HG03280 (cell line): ENCODE results near the gene APLP1.
"Not testable (repeated sequence)": the region's sequence is repeated elsewhere in the genome, so short reads cannot be mapped to it uniquely, and the experiment has no call there.

Experiments used
- ATAC-seq: cut with Tn5 transposase; IDR thresholded peaks from one replicate; pipeline ENCODE4 v1.9.1; 2021; ENCODE audit warnings: mild to moderate bottlenecking, moderate library complexity; ENCODE audit not compliant: unreplicated experiment

Gene APLP1

DNA sequence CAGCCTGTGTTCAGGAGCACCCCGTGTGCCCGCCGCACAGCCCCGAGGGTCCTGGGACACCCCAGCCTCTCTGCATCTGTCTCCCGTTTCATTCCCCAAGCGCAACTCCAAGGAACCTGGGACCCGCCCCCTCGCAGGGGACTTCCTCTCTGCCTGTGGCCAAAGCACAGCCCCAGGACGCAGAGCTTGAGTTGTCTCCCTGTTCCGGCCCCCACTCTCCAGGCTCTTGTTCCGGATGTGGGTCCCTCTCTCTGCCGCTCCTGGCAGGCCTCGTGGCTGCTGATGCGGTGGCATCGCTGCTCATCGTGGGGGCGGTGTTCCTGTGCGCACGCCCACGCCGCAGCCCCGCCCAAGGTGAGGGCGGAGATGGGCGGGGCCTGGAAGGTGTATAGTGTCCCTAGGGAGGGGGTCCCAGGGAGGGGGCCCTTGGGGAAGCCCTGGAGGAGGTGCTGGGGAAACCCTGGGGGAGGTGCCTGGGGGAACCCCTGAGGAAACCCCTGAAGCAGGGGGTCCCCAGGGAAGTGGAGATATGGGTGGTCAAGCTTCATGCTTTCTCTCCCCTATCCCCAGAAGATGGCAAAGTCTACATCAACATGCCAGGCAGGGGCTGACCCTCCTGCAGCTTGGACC is 35.3 kb downstream of the APLP1 start:
- ATAC-seq, result peak; percentile 42

DNA sequence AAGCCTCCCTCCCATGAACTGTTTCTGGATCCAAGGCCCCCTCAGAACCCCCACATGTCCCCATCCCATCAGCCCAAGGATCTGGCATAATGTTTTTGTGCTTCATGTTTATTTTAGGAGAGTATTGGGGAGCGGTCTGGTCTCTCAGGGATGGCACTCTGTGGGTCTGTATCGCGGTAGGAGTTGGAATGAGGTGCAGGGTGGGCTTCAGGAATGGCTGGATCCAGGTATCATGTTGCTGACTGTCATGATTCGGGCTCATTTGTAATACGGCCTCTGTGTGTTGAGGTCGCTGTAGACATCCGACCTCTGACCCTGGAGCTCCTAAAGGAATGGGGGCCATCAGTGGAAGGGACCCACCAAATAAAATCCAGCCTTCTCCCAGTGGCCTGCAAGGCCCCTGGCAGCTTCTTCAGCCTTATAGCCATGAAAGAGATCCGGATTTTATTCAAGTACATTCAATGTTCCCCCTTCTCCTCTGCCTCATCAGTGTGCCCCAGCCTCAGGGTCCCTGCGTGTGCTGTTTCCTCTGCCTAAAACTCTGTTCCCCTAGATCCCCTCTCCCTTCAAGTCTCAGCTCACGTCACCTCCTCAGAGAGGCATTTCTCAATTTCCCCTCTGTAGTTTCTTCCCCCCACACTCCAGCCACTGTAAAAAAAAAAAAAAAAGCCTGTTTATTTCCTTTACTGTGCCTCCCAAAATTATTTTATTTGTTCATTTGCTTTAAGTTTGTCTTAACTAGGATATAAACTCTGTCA is 36.1 kb downstream of the APLP1 start:
- ATAC-seq, result no peak

DNA sequence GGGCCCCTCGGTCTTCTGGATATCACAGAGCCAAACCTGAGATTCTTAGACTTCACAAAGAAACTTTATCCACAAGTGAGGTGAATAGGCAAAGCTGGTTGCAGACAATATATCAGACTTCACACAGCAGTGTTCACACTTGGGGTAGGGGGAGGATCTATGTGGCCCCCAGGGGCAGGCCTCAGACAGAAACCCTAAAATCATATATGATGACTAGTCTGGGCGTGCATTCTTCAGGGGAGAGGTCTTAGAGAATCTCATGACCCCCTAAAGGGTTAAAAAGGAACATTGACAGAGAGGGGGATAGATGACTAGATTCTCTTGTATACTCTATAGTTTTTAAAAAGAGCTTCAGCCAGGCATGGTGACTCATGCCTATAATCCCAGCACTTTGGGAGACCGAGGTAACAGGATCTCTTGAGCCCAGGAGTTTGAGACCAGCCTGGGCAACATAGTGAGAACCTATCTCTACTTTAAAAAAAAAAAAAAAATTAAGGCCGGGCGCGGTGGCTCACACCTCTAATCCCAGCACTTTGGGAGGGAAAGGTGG is 36.9 kb downstream of the APLP1 start:
- ATAC-seq, result no peak

DNA sequence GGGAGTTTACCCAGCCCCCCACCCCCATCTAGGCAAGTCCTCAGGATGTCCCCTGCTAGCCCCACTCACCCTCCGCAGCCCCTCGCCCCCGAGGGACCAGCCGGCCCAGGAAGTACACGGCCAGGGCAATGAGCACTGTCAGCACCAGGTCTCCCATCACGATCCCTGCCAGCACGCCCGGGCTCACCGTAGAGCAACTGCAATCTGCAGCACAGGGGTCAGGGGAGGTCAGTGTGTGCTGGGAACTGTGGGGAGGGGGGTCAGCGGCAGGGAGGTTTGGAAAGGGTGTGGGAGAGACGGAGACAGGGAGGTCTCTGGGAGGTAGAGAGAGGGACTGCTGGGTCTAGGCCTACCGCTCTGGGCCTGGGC is 39.0 kb downstream of the APLP1 start:
- no peak for ATAC-seq

- no peak for ATAC-seq
These were observed 39.7 kb downstream of the APLP1 start, which contains the start of gene TYROBP for GRCh38 chr19:35908010-35908441. TSS of gene TYROBP (minus strand) at chr19:35908295. CDS start at chr19:35908228, 67 bp downstream.

DNA sequence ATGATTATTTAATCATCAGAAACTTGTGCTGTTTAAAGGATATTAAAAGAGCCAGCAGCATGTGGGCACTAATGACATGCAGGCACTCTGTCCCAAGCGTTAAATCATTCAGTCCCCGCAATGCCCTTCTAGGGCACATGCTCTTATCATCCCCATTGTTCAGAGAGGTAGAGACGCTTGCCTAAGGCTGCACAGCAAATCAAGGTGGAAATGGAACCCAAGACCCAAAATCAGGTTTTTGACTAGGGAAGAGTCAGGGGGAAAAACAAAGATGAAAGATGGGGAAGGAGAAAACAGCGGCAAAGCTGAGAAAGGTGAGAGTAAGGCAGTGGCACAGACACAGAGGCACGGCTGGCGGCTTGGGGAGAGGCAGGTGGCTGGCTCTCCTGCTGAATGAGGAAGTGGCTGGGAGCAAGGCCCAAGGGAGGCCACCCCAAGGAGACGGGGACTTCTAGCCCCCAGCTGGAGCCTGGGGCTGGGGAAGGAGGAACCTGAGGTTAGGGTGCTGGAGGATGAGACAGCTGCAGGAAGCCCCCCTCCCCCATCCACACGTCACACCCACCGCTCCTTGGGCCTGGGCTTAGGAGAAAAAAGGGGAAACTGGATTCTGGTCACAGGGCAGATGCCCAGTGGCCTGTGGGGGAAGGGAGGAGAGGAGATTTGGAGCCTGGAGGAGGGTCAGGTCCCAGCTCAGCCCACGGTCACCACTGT is 40.8 kb downstream of the APLP1 start:
- no peak for ATAC-seq

DNA sequence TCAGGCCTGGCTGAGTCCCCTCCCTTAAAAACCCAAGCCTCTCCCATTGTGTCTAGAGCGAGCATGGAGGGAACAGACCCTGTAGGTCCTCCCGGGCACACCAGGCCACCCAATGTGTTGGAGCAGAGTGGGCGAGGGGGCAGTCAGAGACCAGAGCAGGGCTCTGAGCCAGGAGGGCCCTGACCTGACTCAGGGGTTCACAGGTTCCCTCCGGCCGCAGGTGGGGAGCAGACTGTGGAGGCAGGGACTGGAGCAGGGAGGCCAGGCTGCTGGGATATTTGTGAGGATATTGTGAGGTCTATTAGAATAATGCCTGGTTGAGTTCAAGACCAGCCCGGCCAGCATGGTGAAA is 41.3 kb downstream of the APLP1 start:
- no peak for ATAC-seq

DNA sequence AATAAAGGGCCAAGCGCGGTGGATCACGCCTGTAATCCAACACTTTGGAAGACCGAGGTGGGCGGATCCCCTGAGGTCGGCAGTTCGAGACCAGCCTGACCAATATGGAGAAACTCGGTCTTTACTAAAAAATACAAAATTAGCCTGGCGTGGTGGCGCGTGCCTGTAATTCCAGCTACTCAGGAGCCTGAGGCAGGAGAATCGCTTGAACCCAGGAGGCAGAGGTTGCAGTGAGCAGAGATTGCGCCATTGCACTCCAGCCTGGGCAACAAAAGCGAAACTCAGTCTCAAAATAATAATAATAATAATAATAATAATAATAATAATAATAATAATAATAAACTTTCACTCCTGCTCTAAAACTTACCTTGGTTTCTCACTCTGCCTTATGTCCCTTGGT is 42.0 kb downstream of the APLP1 start:
- ATAC-seq, result not testable (repeated sequence)

GRCh38 chr19:35911173-35911572 is 42.8 kb downstream of the APLP1 start:
- ATAC-seq, result no peak

GRCh38 chr19:35911790-35912189 is 43.4 kb downstream of the APLP1 start:
- ATAC-seq, result no peak

- ATAC-seq, result no peak
These were observed 45.2 kb downstream of the APLP1 start for GRCh38 chr19:35913589-35913988.

DNA sequence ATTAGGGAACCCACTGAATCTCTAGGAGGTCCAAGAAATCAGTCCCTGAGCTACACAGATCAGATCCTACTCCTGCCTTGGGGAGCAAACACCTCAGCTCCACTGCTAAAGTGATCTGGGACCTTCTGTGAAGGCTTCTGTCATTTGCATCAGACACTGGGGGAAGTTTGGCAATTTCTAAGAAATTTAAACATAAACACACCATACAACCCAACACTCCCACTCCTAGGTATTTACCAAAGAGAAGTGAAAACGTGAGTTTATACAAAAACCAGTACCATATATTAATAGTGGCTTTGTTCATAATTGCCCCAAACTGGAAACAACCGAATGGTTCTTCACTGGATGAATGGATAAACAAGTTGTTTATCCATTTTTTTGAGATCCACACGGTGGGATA is 47.1 kb downstream of the APLP1 start:
- no peak for ATAC-seq

- ATAC-seq, result no peak
These were observed 50.9 kb downstream of the APLP1 start for GRCh38 chr19:35919306-35919705.

DNA sequence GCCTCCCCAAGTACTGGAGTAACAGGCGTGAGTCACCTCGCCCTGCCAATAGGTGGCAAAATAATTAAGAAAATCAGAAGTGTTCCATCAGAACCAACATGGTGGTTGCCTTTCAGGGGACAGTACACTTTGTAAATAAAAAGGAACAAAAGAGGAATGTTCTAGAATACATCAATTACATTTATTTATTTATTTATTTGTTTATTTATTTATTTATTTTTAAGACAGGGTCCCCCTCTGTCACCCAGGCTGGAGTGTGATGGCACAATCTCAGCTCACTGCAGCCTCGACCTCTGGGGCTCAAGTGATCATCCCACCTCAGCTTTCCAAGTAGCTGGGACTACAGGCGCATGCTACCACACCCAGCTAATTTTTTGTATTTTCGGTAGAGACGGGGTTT is 52.6 kb downstream of the APLP1 start:
- no peak for ATAC-seq

DNA sequence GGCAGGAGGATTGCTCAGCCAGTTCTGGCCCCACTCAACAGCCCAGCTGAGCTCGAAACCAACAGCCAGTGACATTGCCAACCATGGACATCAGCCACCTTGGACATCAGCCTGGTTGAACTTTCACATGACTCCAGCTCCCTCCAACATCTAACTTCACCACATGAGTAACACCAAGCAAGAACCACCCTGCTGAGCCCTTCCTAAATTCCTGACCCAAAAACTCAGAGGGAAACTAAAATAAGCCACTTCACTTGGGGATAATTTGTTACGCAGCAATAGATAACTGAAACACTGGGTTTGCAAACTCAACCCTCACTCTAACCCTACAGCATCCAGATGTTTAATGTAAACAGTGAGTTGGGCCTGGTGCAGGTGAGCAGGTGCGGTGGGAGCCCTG is 57.1 kb downstream of the APLP1 start:
- ATAC-seq, result no peak

GRCh38 chr19:35928507-35928906 is 60.1 kb downstream of the APLP1 start:
- ATAC-seq, result no peak
